HUES64 (cell line): ENCODE results near the gene FEZF1.
A peak's percentile ranks its signal among the peaks of the same experiment; 100 is the strongest.

Experiments
- H3K27ac ChIP-seq: 2 replicates; pipeline ENCODE4 v1.7.0; 2013; ENCODE audit warnings: low read depth, low read length, inconsistent platforms
- H3K27me3 ChIP-seq: 2 replicates; pipeline ENCODE4 v1.6.1; 2013; ENCODE audit warnings: mild to moderate bottlenecking, low read length; ENCODE audit not compliant: insufficient read depth
- H3K36me3 ChIP-seq: 2 replicates; pipeline ENCODE4 v1.6.1; 2013; ENCODE audit warnings: mild to moderate bottlenecking, low read length; ENCODE audit not compliant: insufficient read depth
- H3K4me1 ChIP-seq: 2 replicates; pipeline ENCODE4 v1.6.1; 2013; ENCODE audit warnings: mild to moderate bottlenecking, low read length, moderate library complexity; ENCODE audit not compliant: insufficient read depth
- H3K4me3 ChIP-seq: 2 replicates; pipeline ENCODE4 v1.5.1; 2013; ENCODE audit warnings: mild to moderate bottlenecking, low read length, moderate library complexity
- H3K9ac ChIP-seq: 2 replicates; pipeline ENCODE4 v1.6.1; 2013; ENCODE audit warnings: mild to moderate bottlenecking, low read depth, low read length
- H3K9me3 ChIP-seq: 2 replicates; pipeline ENCODE4 v1.6.1; 2013; ENCODE audit warnings: low read depth, low read length; ENCODE audit not compliant: insufficient read depth
- WGBS: fragments of 150-250, 120-280 bp; methylation state at CpG from one replicate; pipeline ENCODE4 v1.1.7; 2013; ENCODE audit warnings: missing lambda C conversion rate; 5-methylcytosine and 5-hydroxymethylcytosine counted together

The FEZF1 gene

GRCh38 chr7:122316467-122317388, 12.2 kb upstream of the FEZF1 start:
- H3K27ac ChIP-seq = no peak overlapping the region; the same call in 1 of the 2 replicates
- peak overlapping the region; percentile 65; the same call in 1 of the 2 replicates for H3K9ac ChIP-seq
- H3K27me3 ChIP-seq = peaks cover 83% of the 10 kb centered on the region
- H3K9me3 ChIP-seq = no peaks in the 10 kb centered on the region
- H3K36me3 ChIP-seq = no peaks in the 10 kb centered on the region
- H3K4me1 ChIP-seq = peaks cover 37% of the 10 kb centered on the region
- peak overlapping the region; percentile 52 for H3K4me3 ChIP-seq
- WGBS = 3% methylated on average over 71 of the region's 71 CpGs

DNA sequence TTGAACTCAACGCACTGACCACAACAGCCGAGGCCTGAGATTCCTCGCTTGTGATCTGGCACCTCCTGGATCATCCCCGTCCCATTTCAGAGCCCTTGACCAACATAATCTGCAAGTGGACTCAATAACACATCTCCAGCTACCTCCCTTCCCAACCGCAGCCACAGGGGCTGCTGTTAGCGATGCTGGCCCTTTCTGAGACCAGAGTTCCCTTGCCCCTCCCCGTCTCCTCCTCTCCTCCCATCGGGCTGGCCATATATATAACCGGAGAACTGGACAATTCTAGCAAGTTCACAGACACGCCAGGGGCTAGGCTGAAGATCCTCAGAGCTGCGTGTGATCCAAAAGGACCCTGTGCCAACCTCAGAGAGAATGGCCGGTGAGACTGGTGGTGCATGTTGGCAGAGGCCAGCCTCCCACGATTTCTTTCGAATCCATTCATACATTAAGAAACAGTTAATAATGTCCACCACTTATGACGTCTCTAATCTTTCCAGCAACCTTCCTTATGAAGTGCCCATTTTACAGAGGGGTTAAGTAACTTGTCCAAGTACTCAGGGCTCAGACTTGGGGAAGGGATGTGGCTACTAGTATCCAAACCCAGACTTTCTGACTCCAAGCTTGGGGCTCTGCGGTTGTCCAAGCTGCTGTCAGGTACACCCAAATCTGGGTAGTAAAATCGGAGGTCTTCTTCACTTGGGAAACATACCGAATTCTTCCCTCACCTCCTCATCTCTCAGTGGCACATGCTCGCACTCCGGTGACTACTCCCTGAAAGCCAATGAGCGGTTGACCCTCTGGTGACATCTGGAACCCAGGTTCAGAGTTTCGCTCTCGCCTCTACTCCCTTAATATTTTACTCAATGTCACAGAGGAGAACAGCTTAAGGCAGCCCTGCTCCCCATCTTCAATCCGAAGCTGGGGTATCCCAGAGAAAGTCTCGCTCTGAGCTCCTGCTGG, 11.2 kb upstream of the FEZF1 start:
- 8% methylated on average over 25 of the region's 25 CpGs for WGBS
- Histone ChIP-seq H3K4me3 (peak overlapping the region; percentile 52), H3K27me3 (peaks cover 93% of the 10 kb centered on the region), H3K36me3 (no peaks in the 10 kb centered on the region), H3K4me1 (peaks cover 46% of the 10 kb centered on the region), H3K9me3 (no peaks in the 10 kb centered on the region), H3K9ac (peak overlapping the region; percentile 17; the same call in 1 of the 2 replicates), H3K27ac (no peak overlapping the region)

- Histone ChIP-seq H3K36me3 (no peaks in the 10 kb centered on the region), H3K27me3 (peaks cover 100% of the 10 kb centered on the region), H3K4me3 (peak overlapping the region; percentile 52), H3K9ac (no peak overlapping the region), H3K4me1 (peaks cover 53% of the 10 kb centered on the region), H3K9me3 (no peaks in the 10 kb centered on the region), H3K27ac (no peak overlapping the region)
- 22% methylated on average over 4 of the region's 4 CpGs for WGBS
Observed at GRCh38 chr7:122314284-122314683, 9.7 kb upstream of the FEZF1 start.

DNA sequence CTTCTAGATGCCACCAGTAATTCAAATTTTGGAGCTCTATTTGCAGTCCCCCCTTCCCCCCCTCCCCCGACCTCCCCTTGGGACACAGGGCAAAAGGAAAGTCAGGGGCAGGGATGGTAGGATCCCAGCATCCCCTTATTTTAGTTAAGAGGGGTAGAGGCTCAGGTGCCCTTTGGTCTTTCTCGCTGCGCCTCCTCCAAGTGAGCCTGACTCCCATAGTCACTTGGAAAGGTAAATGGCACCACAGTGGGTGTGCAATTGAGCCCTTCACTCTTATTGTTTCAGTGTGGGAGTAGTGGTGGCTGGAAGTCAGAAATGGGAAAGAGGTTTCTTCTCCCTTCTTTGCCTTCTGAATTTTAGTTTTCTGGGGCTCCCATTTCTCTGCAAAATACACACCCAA, 8.2 kb upstream of the FEZF1 start:
- H3K36me3 ChIP-seq = no peaks in the 10 kb centered on the region

DNA sequence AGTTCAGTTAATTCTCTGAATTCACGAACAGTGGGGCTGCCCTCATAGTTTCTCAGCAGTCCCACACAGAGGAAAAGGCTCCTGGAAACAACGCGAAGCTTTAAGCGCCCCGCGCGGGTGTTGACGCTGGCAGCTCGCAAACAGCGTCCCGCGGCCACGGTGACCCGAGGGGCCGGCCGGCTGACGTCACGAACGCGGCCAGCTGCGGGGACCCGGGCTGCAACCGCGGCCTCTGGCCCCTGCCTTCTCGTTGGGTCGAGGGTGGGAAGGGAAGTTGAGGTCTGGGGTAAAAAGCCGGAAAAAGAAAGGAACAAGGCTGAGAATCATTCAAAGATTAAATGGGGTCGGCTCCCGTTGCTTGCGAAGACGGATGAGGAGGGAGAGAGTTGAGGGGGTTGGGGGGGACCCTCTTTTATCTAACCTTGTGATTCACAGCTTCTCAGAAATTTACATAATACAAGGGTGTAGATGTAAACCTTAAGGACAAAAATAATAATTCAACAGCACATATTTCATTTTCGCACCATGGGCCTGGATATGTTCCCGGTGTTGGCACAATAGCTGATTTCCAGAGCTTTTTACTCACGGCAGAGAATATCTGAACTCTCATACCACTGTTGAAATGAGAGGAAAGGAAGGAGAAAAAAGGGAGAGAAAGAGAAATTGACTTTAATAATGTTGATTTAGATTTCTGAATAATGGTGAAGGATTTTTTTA, 7.3 kb upstream of the FEZF1 start:
- peak overlapping the region; percentile 75 for H3K4me3 ChIP-seq
- H3K9ac ChIP-seq = peak overlapping the region; percentile 23; the same call in 1 of the 2 replicates
- peaks cover 100% of the 10 kb centered on the region for H3K27me3 ChIP-seq
- 4% methylated on average over 34 of the region's 34 CpGs for WGBS
- no peaks in the 10 kb centered on the region for H3K9me3 ChIP-seq
- peaks cover 68% of the 10 kb centered on the region for H3K4me1 ChIP-seq
- no peak overlapping the region for H3K27ac ChIP-seq
- H3K36me3 ChIP-seq = no peaks in the 10 kb centered on the region

More for the DNA sequence above, 8.2 kb upstream of the FEZF1 start:
- H3K4me1 ChIP-seq = peaks cover 68% of the 10 kb centered on the region
- H3K9me3 ChIP-seq = no peaks in the 10 kb centered on the region
- no peak overlapping the region for H3K9ac ChIP-seq
- peaks cover 100% of the 10 kb centered on the region for H3K27me3 ChIP-seq
- no peak overlapping the region for H3K4me3 ChIP-seq
- WGBS = 20% methylated on average over 2 of the region's 3 CpGs
- H3K27ac ChIP-seq = no peak overlapping the region

DNA sequence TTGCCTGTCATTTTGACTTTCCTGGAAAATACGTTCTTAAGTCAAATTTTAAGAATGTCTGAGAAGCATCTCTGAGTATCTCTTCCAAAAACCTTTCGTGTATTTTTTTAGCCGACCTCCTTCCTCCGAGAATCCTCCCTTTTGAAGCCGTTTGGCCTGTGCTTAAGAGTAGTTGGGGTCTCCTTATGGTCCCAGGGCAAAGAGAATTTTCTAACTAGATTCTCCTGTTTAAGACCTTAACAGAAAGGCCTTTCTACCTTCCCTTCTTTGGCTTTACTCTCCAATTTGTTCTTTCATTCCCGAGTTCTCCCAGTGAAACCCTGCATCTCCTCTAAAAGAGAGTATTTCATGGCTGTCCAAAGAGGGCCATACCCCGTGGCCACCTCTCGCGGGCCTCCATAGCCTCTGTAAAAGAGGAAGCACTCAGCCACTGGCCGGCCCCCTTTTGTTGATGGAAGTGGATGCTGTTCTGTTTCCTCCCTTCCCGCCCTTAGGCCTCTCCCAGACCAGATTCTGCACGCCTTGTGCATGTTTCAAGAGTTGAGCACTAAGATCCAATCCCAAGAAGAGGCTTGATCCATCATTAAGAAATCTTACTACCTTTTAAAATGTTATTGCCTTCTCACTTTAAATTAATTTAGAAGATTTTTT, 6.6 kb upstream of the FEZF1 start:
- peak overlapping the region; percentile 23; the same call in 1 of the 2 replicates for H3K9ac ChIP-seq
- 2% methylated on average over 12 of the region's 12 CpGs for WGBS

DNA sequence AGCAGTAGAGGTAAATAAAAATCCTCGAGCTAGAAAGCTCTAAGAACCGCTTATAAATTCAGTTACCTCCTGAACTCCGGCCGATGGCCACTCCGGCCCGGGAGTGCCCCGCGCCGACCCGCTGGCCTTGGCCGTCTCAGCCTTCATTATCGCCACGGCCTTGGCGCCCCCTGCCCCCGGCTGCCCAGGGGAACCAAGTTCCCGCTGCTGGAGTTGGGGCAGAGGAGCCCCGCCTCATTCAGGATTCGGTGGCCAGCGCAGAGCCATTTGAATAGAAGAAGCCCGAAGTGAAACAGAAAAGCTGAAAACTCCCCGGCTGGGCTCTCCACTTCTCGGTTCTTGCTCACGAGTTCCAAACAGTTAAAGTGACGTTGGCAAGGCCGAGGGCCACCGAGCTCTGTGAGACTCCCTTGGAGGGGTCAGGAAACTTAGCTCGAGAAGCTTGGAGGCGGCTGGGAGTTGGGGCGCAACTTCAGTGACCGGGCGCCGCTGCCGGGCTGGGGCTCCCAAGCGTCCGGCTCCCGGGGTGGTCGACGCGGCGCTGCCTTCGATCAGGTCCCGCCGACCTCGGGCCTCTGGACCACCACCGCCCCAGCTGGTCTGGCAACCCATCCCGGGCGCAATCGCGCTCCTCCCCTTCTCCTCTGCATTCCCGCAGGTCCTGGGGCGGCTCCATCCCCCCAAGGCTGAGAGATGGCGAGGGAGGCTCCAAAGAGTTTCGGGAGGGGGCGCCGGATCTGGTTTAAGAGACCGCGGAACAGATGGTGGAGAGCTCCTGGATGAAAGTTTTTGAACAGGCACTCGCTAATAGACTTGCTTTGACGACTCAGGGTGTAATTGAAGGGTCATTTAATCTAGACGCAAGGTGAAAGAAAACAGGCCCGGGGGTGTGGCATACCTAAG, 5.8 kb upstream of the FEZF1 start:
- H3K27ac ChIP-seq = peak overlapping the region; percentile 38; the same call in 1 of the 2 replicates
- H3K9ac ChIP-seq = peak overlapping the region; percentile 17
- peak overlapping the region; percentile 75 for H3K4me3 ChIP-seq
- no peaks in the 10 kb centered on the region for H3K9me3 ChIP-seq
- WGBS = under 1% methylated on average over 61 of the region's 61 CpGs
- H3K27me3 ChIP-seq = peaks cover 100% of the 10 kb centered on the region
- peaks cover 61% of the 10 kb centered on the region for H3K4me1 ChIP-seq
- H3K36me3 ChIP-seq = no peaks in the 10 kb centered on the region

More for the DNA sequence above, 6.6 kb upstream of the FEZF1 start:
- no peaks in the 10 kb centered on the region for H3K36me3 ChIP-seq
- H3K27me3 ChIP-seq = peaks cover 100% of the 10 kb centered on the region
- H3K4me3 ChIP-seq = peak overlapping the region; percentile 75
- H3K9me3 ChIP-seq = no peaks in the 10 kb centered on the region
- H3K27ac ChIP-seq = no peak overlapping the region
- H3K4me1 ChIP-seq = peaks cover 65% of the 10 kb centered on the region

DNA sequence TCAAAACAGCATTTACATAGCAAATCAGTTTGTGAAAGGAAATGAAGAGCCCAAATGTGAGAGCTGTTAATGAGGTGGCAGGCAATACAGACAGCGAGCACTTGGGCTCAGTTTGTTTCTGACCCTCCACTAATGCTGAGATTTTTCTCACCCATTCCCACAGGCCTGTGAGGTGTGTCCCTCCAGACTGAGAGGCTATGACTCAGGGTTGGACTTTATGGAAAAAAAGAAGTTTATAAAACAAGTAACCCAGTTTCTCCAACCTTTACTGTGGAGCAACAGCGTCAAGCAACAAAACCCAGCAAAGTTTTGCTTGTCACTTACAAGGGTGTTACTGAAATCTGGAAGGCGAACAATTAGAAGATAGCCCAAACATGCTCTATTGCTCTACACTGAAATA, 4.9 kb upstream of the FEZF1 start:
- Histone ChIP-seq H3K4me3 (peak overlapping the region; percentile 75), H3K9me3 (no peaks in the 10 kb centered on the region), H3K9ac (peak overlapping the region; percentile 17; the same call in 1 of the 2 replicates), H3K36me3 (no peaks in the 10 kb centered on the region), H3K4me1 (peaks cover 55% of the 10 kb centered on the region), H3K27me3 (peaks cover 100% of the 10 kb centered on the region), H3K27ac (no peak overlapping the region)
- WGBS = 10% methylated on average over 3 of the region's 3 CpGs

- H3K4me3 ChIP-seq = peak overlapping the region; percentile 75
- H3K9ac ChIP-seq = peak overlapping the region; percentile 56; the same call in 1 of the 2 replicates
- WGBS = 0% methylated on average over 13 of the region's 13 CpGs
- H3K27ac ChIP-seq = peak overlapping the region; percentile 64; the same call in 1 of the 2 replicates
- no peaks in the 10 kb centered on the region for H3K9me3 ChIP-seq
- H3K27me3 ChIP-seq = peaks cover 100% of the 10 kb centered on the region
- H3K36me3 ChIP-seq = no peaks in the 10 kb centered on the region
- H3K4me1 ChIP-seq = peaks cover 50% of the 10 kb centered on the region
Observed at GRCh38 chr7:122307228-122307621, 2.7 kb upstream of the FEZF1 start.
